KBM-7 (cell line): ENCODE measurements around the gene MED8.

Experiments used
- DNase-seq: peaks from one replicate; pipeline ENCODE4 v3.0.0-alpha.2; 2015
- in situ Hi-C: fragments of 300-500 bp; cut with MboI; formaldehyde crosslinking; loops from 2 replicates; pipeline ENCODE4 v1.14.3; 2020; ENCODE audit warnings: low sequenced_read_pairs, low pct_unique_long_range_greater_than_20kb, mixed read lengths

The MED8 gene

GRCh38 chr1:43367026-43367903 is 22.3 kb downstream of the MED8 start:
- DNase-seq = peak; percentile 39
- in situ Hi-C loops = no loop called here

- DNase-seq = no peak
- in situ Hi-C loops = no loop called here
Measured at GRCh38 chr1:43366601-43367025, 23.0 kb downstream of the MED8 start.

DNA sequence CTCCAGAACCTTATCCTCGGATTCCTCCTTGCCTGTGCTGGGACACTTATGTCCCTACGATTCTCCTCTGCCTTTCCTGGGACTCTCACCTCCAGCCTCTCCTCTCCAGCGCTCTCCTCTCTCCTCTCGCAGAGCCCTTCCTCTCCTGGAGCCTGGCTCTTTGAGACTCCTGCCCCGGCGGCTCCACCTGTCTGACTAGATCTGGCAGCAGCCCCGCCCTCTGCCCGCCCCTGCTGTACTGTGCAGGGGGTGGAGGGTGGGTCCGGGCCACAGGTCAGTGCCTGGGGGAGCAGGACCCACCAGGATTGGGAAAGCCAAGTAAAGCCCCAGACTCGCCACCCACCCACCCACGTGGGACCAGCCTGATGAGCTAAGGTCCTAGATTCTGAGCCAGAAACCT is 23.4 kb downstream of the MED8 start:
- in situ Hi-C loops = no loop called here
- DNase-seq = no peak

DNA sequence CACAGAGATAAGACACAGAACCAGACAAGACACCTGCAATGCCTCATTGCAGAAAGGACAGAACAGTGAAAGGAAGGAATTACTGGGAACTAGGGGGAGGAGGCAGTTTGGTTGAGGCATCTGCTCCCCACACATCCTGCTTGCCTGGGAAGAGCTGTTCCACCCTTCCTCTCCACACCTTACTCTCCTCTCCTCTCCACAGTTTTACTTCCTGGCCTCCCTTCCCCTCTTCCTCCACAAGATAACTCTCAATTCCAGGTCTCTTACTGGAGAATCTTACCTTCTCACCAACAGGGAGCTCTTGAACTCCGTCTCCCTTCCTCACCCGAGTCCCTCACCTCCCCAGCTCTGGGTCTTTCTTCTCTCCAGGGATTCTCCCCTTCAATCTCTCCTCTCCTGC is 23.9 kb downstream of the MED8 start:
- DNase-seq = no peak
- in situ Hi-C loops = no loop called here

GRCh38 chr1:43363935-43364525 is 25.6 kb downstream of the MED8 start:
- in situ Hi-C loops = no loop called here
- no peak for DNase-seq

DNA sequence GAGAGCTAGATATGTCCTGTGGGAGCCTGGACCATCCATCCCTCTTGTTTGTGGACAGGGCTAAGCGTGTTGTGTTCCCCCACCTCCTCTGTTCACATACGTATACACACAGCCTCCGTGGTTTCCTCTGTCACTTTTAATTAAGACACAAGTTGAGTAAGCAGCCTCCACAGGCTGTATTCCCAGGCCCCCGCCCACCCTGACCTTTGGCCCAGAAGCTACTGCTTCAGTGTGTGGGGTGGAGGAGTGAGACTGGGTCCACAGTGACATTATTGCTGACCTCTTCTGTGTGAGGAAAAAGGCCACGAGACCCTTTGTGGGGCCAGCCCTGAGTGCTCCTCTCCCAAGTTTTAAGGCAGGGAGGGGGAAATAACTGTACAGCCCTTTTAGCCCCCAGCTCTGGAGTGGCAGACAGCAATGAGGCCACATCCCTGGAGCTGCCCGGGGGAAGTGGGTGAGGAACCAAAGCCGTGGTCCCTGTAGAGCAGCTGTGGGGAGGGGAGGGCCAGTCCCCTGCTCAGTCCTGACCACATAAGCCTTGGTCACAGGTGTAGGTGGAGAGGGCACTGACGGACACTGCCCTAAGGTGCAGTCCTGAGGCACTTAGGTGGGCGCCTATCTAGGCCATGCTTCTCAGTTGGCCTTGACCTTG is 26.2 kb downstream of the MED8 start:
- in situ Hi-C loops = no loop called here
- no peak for DNase-seq

DNA sequence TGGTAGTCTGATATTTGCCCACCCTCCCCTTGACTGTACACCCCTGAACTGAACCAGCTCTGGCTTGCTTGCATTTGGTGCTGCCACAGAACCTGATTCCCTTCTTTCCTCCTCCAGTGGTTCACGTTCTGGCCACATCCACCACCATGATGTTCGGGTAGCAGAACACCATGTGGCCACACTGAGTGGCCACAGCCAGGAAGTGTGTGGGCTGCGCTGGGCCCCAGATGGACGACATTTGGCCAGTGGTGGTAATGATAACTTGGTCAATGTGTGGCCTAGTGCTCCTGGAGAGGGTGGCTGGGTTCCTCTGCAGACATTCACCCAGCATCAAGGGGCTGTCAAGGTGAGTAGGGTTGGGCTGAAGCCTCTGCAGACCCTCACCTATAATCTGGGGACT is 29.0 kb downstream of the MED8 start:
- DNase-seq = no peak
- in situ Hi-C loops = no loop called here

DNA sequence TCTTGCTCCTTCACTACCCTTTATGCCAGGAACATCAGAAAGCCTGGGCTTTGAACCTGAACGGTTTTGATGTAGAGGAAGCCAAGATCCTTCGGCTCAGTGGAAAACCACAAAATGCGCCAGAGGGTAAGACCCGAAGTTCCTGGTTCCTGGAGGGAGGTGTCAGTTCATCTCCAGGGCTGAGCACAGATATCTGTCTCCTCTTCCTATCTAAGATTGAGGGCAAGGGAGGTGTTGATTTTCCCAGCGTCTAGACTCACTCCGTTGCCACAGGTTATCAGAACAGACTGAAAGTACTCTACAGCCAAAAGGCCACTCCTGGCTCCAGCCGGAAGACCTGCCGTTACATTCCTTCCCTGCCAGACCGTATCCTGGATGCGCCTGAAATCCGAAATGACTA is 29.9 kb downstream of the MED8 start:
- in situ Hi-C loops = no loop called here
- no peak for DNase-seq

DNA sequence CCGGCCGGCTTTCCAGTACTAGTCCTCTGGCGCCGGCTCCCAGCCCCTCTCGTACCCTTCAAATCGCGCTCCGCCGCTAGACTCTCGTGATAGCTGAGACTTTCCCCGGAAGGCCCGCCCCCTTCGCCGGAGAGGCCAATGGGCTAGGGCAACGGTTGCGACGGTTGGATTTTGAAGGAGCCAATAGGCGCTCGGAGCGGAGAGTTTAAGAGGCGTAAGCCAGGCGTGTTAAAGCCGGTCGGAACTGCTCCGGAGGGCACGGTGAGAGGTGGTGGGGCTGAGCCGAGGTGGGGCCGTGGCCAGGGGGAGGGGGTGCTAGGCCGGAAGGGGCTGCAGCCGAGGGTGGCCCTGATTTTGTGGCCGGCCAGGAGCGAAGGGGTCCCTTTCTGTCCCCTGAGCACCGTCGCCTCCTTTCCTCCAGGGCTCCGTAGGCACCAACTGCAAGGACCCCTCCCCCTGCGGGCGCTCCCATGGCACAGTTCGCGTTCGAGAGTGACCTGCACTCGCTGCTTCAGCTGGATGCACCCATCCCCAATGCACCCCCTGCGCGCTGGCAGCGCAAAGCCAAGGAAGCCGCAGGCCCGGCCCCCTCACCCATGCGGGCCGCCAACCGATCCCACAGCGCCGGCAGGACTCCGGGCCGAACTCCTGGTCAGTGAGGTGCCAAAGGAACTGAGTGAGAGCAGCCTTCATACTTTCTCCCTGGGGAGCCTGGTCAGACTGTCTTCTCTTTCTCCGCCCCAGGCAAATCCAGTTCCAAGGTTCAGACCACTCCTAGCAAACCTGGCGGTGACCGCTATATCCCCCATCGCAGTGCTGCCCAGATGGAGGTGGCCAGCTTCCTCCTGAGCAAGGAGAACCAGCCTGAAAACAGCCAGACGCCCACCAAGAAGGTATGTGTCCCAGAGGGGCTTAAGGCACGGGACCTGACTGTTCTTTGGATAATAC is 30.6 kb downstream of the MED8 start, which contains the start of gene CDC20:
TSS of gene CDC20 (plus strand) at position 236 of the 948 bp plus-strand sequence. CDS start at position 471, 235 bp downstream.
- in situ Hi-C loops = no loop called here
- DNase-seq = peak; percentile 97

GRCh38 chr1:43358121-43358745 is 31.4 kb downstream of the MED8 start:
- DNase-seq = peak; percentile 76
- in situ Hi-C loops = no loop called here

- in situ Hi-C loops = no loop called here
- DNase-seq = no peak
Measured at GRCh38 chr1:43357251-43357650, 32.3 kb downstream of the MED8 start.

- in situ Hi-C loops = no loop called here
- no peak for DNase-seq
Measured at GRCh38 chr1:43354936-43355335, 34.7 kb downstream of the MED8 start.

DNA sequence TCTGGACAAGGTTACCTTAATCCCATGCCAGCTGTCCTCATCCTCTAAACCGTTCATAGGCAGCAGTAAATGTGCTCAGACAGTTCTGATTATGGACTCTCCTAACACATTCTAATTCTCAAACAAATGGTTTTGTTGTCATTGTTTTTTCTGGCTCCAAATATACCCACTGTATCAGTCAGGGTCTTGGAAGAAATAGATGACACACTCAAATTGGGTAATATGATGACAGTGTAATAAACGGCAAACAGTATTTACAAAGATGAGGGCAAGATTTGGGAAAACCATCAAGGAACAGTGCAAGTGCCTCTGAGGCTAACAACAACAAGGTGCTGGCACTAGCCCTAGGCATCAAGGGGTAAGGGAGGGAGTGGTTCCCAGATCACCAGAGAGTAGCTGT is 35.1 kb downstream of the MED8 start:
- DNase-seq = no peak
- in situ Hi-C loops = no loop called here

DNA sequence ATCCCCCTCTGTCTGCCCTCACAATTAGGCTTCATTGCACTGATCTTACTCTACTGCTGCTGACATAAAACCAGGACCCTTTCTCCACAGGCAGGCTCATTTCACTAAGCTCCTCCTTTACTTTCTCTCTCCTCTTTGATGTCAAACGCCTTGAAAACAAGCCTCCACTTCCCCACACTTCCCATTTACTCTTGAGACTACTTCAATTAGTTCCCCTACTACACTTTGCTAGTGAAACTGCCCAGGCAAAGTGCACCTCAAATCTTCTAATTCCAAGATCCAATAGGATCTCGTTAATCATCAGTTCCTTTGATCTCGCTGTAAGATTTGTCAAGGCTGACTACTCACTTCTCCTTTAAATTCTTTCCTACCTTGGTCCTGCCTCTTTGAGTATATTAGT is 36.7 kb downstream of the MED8 start:
- no peak for DNase-seq
- in situ Hi-C loops = no loop called here

DNA sequence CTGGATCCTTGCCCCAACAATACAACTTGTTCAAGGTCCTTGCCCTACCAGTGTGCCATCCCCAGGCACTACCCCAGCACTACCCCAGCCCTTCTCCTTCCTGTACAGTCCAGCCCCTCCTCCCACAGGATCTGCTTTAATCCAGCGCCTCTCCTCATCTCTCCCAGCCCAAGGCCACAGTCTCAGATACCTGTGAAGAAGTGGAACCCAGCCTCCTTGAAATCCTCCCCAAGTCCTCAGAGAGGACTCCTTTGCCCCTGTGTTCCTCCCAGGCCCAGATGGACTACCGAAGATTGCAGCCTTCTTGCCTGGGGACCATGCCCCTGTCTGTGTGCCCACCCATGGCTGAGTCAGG is 37.3 kb downstream of the MED8 start:
- in situ Hi-C loops = no loop called here
- DNase-seq = no peak

DNA sequence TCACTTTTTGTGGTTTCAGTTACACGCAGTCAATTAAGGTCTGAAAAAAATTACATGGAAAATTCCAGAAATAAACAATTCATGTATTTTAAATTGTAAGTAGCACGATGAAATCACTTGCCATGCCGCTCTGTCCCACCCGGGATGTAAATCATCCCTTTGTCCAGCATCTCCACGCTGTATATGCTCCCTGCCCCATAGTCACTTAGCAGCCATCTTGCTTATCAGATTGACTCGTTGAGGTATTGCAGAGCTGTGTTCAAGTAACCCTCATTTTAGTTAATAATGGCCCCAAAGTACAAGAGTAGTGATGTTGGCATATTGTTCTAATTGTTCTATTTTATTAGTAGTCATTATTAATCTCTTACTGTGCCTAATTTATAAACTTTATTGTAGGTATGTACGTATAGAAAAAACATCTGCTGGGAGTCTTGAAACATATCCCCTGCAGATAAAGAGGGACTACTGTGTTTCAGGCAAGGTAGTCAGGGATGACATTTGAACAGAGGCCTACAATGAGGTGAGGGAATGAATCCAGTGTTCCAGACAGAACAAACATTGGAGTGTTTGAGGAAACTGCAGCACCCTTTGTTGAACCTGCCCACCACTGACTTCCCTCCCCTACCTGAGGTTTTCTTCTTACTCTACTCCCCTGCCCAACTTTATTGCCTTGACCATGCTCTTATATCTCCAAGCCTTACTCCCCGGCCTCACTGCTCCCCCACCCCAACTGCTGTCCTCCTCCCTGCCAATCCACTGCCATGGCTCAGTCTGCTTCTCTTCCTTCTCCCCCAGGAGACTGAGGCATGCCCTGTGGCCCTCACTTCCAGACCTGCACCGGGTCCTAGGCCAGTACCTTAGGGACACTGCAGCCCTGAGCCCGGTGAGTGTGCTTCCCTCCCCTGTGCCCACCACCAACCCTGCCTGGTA is 37.9 kb downstream of the MED8 start:
- DNase-seq = no peak

GRCh38 chr1:43350976-43351375 is 38.6 kb downstream of the MED8 start:
- in situ Hi-C loops = no loop called here
- DNase-seq = no peak

More for the DNA sequence above, 37.9 kb downstream of the MED8 start:
- in situ Hi-C loops = no loop called here
